GM12878 (cell line): ENCODE data around the gene FOLR2. TPM values are rescaled to one million over a fixed set of nuclear protein-coding genes. Genes with fewer than 3 reads are reported as not detected.

ENCODE experiments used
- ATAC-seq: fragments of 200-7000 bp; cut with Tn5 transposase; 3 replicates; pipeline ENCODE4 v1.9.1; 2020; ENCODE audit warnings: mild to moderate bottlenecking, moderate library complexity
- BruUV-seq: library from RNA; stranded (reverse); fragments of 400-500 nt; replicated peaks from 2 replicates; lab custom pipeline; 2021; lab: Mats Ljungman, UMichigan
- CTCF ChIA-PET: fragments of 300-600 bp; sonication (Branson Sonifier 250); formaldehyde crosslinking; extraction: SDS; loops from one replicate; lab custom pipeline; 2021; ENCODE audit warnings: inconsistent platforms; lab: Yijun Ruan, JAX
- POLR2A ChIA-PET: fragments of 350-600 bp; formaldehyde crosslinking; extraction: SDS; loops from one replicate; lab custom pipeline; 2021; ENCODE audit warnings: inconsistent platforms; lab: Charles Lee
- RAD21 ChIA-PET: fragments of 300-600 bp; sonication (Branson Sonifier 250); formaldehyde crosslinking; loops from one replicate; lab custom pipeline; 2023; ENCODE audit warnings: antibody characterized with exemption; ENCODE audit not compliant: unreplicated experiment; lab: Charles Lee
- SMC1A ChIA-PET: fragments of 300-600 bp; sonication (Branson Sonifier 250); formaldehyde crosslinking; loops from one replicate; lab custom pipeline; 2023; ENCODE audit not compliant: unreplicated experiment, uncharacterized antibody; lab: Charles Lee
- DNase-seq: peaks from one replicate; pipeline ENCODE4 v3.0.0-alpha.2; 2011; ENCODE audit warnings: low read depth, low spot score
- FAIRE-seq: peaks from 3 replicates; lab custom pipeline; 2011; peaks lifted over from hg19 to GRCh38; lab: Jason Lieb, UNC
- H2AFZ ChIP-seq: 2 replicates; pipeline ENCODE4 v1.6.0; 2011; ENCODE audit warnings: low read depth, low read length, control low read depth; ENCODE audit not compliant: control insufficient read depth
- H3K27ac ChIP-seq: 2 replicates; pipeline ENCODE4 v1.5.1; 2011; ENCODE audit warnings: control low read depth; ENCODE audit not compliant: control insufficient read depth, insufficient read depth
- H3K27me3 ChIP-seq, 2 experiments: replicated peaks in 1 of 2; 2 replicates each; pipeline versions ENCODE4 v1.6.0 to v1.6.1; 2011; ENCODE audit warnings: low read length in 1 of 2; ENCODE audit not compliant: control insufficient read depth in 2 of 2, insufficient read depth in 2 of 2
- H3K36me3 ChIP-seq, 2 experiments: 2 replicates each; pipeline ENCODE4 v1.5.1; 2011; ENCODE audit warnings: low read length in 1 of 2; ENCODE audit not compliant: control insufficient read depth in 2 of 2, insufficient read depth in 2 of 2
- H3K4me1 ChIP-seq: 2 replicates; pipeline ENCODE4 v1.6.1; 2011; ENCODE audit warnings: mild to moderate bottlenecking, low read length, moderate library complexity, mixed read lengths; ENCODE audit not compliant: control insufficient read depth, insufficient read depth
- H3K4me2 ChIP-seq: 2 replicates; pipeline ENCODE4 v1.6.0; 2011; ENCODE audit warnings: control low read depth; ENCODE audit not compliant: control insufficient read depth, insufficient read depth
- H3K4me3 ChIP-seq: fragments of 200-600 bp; sonication (generic); 2 replicates; pipeline ENCODE4 v1.5.1; 2016
- H3K79me2 ChIP-seq: 2 replicates; pipeline ENCODE4 v1.6.0; 2011; ENCODE audit warnings: low read length; ENCODE audit not compliant: control insufficient read depth, insufficient read depth
- H3K9ac ChIP-seq: 2 replicates; pipeline ENCODE4 v1.8.0; 2011; ENCODE audit warnings: low read length, control low read depth, mixed read lengths; ENCODE audit not compliant: control insufficient read depth, insufficient read depth
- H3K9me3 ChIP-seq: replicated peaks from 3 replicates; pipeline ENCODE4 v1.5.1; 2011; ENCODE audit warnings: mild to moderate bottlenecking, low read length; ENCODE audit not compliant: control insufficient read depth, insufficient read depth
- H4K20me1 ChIP-seq: 2 replicates; pipeline ENCODE4 v1.6.0; 2011; ENCODE audit not compliant: control insufficient read depth, insufficient read depth
- BMI1 ChIP-seq: fragments of 450-650 bp; IDR thresholded peaks from 2 replicates; pipeline ENCODE4 v1.6.1; 2016; ENCODE audit warnings: mild to moderate bottlenecking, moderate library complexity, borderline replicate concordance
- NFIC ChIP-seq: IDR thresholded peaks from 2 replicates; pipeline ENCODE4 v1.6.1; 2012; ENCODE audit warnings: low read depth, mild to moderate bottlenecking, inconsistent platforms, low read length, moderate library complexity
- NRF1 ChIP-seq: conservative IDR thresholded peaks from 2 replicates; pipeline ENCODE4 v1.6.1; 2011; ENCODE audit warnings: mild to moderate bottlenecking, low read depth, low read length, improper control_type of control experiment
- PML ChIP-seq: IDR thresholded peaks from 2 replicates; pipeline ENCODE4 v1.6.1; 2012; ENCODE audit warnings: low read length, inconsistent platforms
- SMAD5 ChIP-seq: IDR thresholded peaks from 2 replicates; pipeline ENCODE4 v1.6.1; 2016; ENCODE audit warnings: antibody characterized with exemption, low read depth
- SMARCA5 ChIP-seq: fragments of 450-650 bp; IDR thresholded peaks from 2 replicates; pipeline ENCODE4 v1.6.1; 2017; ENCODE audit warnings: mild to moderate bottlenecking
- TCF3 ChIP-seq: IDR thresholded peaks from 2 replicates; pipeline ENCODE4 v1.6.1; 2012; ENCODE audit warnings: low read depth, mild to moderate bottlenecking, low read length, borderline replicate concordance; ENCODE audit not compliant: insufficient read depth
- TCF7 ChIP-seq: IDR thresholded peaks from 2 replicates; pipeline ENCODE4 v1.6.1; 2014; ENCODE audit warnings: antibody characterized with exemption, borderline replicate concordance
- ZSCAN29 ChIP-seq: fragments of 450-650 bp; IDR thresholded peaks from 2 replicates; pipeline ENCODE4 v1.6.1; 2017; ENCODE audit warnings: mild to moderate bottlenecking, moderate library complexity
- WGBS: methylation state at CpG from one replicate; pipeline ENCODE4 v1.1.6; 2016; ENCODE audit warnings: low lambda C conversion rate; ENCODE audit not compliant: insufficient replicate concordance, insufficient coverage; ENCODE audit errors: missing lambda C conversion rate; 5-methylcytosine and 5-hydroxymethylcytosine counted together
- in situ Hi-C: fragments of 300-500 bp; cut with MboI; formaldehyde crosslinking; loops from 9 replicates; pipeline ENCODE4 v1.14.3; 2018; ENCODE audit warnings: mixed read lengths
- intact Hi-C: fragments of 100-400 bp; cut with micrococcal nuclease; formaldehyde crosslinking; loops from one replicate; pipeline ENCODE4 v1.14.2; 2022; ENCODE audit not compliant: unreplicated experiment
- polyA plus RNA-seq, 11 experiments: library from polyadenylated mRNA; depleted of rRNA in 4 of 11; unstranded in 6 of 11; stranded (reverse) in 5 of 11; fragments of >200 nt; fragmentation: Nextera tagmentation in 4 of 11; fragmentation: Illumina TruSeq in 1 of 11; extraction: Ambion mirVana in 4 of 11; extraction: Trizol in 1 of 11; gene quantifications; 1 replicate in 1 of 11; 2 replicates in 10 of 11; pipeline versions ENCODE4 v1.2.1 to v1.2.3, GENCODE V29; 2011 to 2016; ENCODE audit warnings: inconsistent platforms in 2 of 11, missing spikeins in 2 of 11, low read depth in 1 of 11
- total RNA-seq, 4 experiments: library from RNA; depleted of rRNA in 3 of 4; stranded (reverse); fragments of >200 nt in 3 of 4; fragmentation: Illumina TruSeq in 1 of 4; extraction: Trizol in 1 of 4; gene quantifications; 2 replicates each; pipeline versions ENCODE4 v1.2.1 to v1.2.3, GENCODE V29; 2013 to 2021
- TF ChIP-seq, protein P1 (sequence below): fragments of 450-650 bp; IDR thresholded peaks from 2 replicates; pipeline ENCODE4 v1.6.1; 2017; ENCODE audit warnings: mild to moderate bottlenecking, moderate library complexity

FOLR2 gene
- total and polyA plus RNA-seq, 10 of the 15 experiments (the other 5 are each of a cell fraction or from before 2014, with no cell fraction given), result 0.10 to 11.1 (median 1.9) TPM

- no peak for TF ChIP-seq NRF1
- no peak for TF ChIP-seq SMAD5
- TF ChIP-seq, all 136 proteins: peak for 0
Observed at GRCh38 chr11:72189455-72190250, 26.9 kb upstream of the FOLR2 start (continued).

GRCh38 chr11:72190631-72191071 lies 25.9 kb upstream of the FOLR2 start:
- no peak overlapping the region for H2AFZ ChIP-seq
- in situ Hi-C loops, result no loop called here

DNA sequence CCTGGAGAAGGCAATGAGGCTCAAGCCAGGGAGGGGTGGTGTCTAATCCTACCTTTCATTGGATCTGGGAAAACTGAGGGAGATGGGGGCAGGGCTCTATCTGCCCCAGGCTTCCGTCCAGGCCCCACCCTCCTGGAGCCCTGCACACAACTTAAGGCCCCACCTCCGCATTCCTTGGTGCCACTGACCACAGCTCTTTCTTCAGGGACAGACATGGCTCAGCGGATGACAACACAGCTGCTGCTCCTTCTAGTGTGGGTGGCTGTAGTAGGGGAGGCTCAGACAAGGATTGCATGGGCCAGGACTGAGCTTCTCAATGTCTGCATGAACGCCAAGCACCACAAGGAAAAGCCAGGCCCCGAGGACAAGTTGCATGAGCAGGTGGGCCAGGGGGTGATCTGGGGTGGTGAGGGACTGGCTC lies 24.6 kb upstream of the FOLR2 start, which contains the start of gene FOLR1:
Gene FOLR1, plus strand, starts transcription at position 180 of the 421 bp plus-strand sequence. Its CDS starts 34 bp downstream, at position 214.
- H3K79me2 ChIP-seq, result no peaks in the 10 kb centered on the region
- DNase-seq (no peak), ATAC-seq (no peak), FAIRE-seq (no peak)
- BruUV-seq, result no TSS peak
- ChIA-PET CTCF (no interaction called here), POLR2A (no interaction called here), RAD21 (no interaction called here), SMC1A (no interaction called here)
- H3K9ac ChIP-seq, result no peak within 1 kb of the TSS
- no peaks in the 10 kb centered on the region for H3K9me3 ChIP-seq
- no peak within 1 kb of the TSS for H2AFZ ChIP-seq
- no peak within 1 kb of the TSS for H3K27ac ChIP-seq
- no peak within 1 kb of the TSS for H3K4me2 ChIP-seq
- no peaks in the 10 kb centered on the region for H3K4me1 ChIP-seq
- H3K4me3 ChIP-seq, result no peak within 1 kb of the TSS
- no peaks in the 10 kb centered on the region for H4K20me1 ChIP-seq
- no peaks in the 10 kb centered on the region for H3K27me3 ChIP-seq
- H3K36me3 ChIP-seq, result no peaks in the 10 kb centered on the region
- TF ChIP-seq TCF3 (no peak), ZSCAN29 (no peak), SMARCA5 (no peak), NFIC (no peak), PML (no peak), BMI1 (no peak)
- TF ChIP-seq, protein P1, sequence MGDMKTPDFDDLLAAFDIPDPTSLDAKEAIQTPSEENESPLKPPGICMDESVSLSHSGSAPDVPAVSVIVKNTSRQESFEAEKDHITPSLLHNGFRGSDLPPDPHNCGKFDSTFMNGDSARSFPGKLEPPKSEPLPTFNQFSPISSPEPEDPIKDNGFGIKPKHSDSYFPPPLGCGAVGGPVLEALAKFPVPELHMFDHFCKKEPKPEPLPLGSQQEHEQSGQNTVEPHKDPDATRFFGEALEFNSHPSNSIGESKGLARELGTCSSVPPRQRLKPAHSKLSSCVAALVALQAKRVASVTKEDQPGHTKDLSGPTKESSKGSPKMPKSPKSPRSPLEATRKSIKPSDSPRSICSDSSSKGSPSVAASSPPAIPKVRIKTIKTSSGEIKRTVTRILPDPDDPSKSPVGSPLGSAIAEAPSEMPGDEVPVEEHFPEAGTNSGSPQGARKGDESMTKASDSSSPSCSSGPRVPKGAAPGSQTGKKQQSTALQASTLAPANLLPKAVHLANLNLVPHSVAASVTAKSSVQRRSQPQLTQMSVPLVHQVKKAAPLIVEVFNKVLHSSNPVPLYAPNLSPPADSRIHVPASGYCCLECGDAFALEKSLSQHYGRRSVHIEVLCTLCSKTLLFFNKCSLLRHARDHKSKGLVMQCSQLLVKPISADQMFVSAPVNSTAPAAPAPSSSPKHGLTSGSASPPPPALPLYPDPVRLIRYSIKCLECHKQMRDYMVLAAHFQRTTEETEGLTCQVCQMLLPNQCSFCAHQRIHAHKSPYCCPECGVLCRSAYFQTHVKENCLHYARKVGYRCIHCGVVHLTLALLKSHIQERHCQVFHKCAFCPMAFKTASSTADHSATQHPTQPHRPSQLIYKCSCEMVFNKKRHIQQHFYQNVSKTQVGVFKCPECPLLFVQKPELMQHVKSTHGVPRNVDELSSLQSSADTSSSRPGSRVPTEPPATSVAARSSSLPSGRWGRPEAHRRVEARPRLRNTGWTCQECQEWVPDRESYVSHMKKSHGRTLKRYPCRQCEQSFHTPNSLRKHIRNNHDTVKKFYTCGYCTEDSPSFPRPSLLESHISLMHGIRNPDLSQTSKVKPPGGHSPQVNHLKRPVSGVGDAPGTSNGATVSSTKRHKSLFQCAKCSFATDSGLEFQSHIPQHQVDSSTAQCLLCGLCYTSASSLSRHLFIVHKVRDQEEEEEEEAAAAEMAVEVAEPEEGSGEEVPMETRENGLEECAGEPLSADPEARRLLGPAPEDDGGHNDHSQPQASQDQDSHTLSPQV, result no peak
- WGBS, result 61% methylated on average over 5 of the region's 5 CpGs
- intact Hi-C loops (no loop called here), in situ Hi-C loops (no loop called here)

More at GRCh38 chr11:72190631-72191071, 25.9 kb upstream of the FOLR2 start:
- intact Hi-C loops, result no loop called here
- FAIRE-seq (no peak), ATAC-seq (no peak), DNase-seq (no peak)
- no peak overlapping the region for H3K27ac ChIP-seq
- 51% methylated on average over 5 of the region's 5 CpGs for WGBS
- ChIA-PET SMC1A (interaction anchor here (0.8 to 1.3 kb wide), 3 partner anchors 47 to 220 kb away, joined by 3 to 4 read pairs (median 3); no protein-coding TSS in a partner anchor), CTCF (interaction anchor here (0.9 to 2.5 kb wide), 3 partner anchors 46 to 224 kb away, joined by 3 to 7 read pairs (median 3); no protein-coding TSS in a partner anchor), POLR2A (no interaction called here), RAD21 (no interaction called here)
- H3K27me3 ChIP-seq, result no peaks in the 10 kb centered on the region
- H3K79me2 ChIP-seq, result no peaks in the 10 kb centered on the region
- H3K9me3 ChIP-seq, result no peaks in the 10 kb centered on the region
- H3K36me3 ChIP-seq, result no peaks in the 10 kb centered on the region
- H4K20me1 ChIP-seq, result no peaks in the 10 kb centered on the region
- no peaks in the 10 kb centered on the region for H3K4me1 ChIP-seq
- no peak overlapping the region for H3K4me2 ChIP-seq
- no TSS peak for BruUV-seq
- no peak overlapping the region for H3K9ac ChIP-seq
- no peak for TF ChIP-seq TCF7
- no peak overlapping the region for H3K4me3 ChIP-seq
